Thymus (tissue), 11 donors: ENCODE data around the gene SIL1. TPM values are rescaled to one million over a fixed set of nuclear protein-coding genes. Genes with fewer than 3 reads are reported as not detected.

ENCODE experiments used
- DNase-seq, 9 donors: peaks; one replicate each; pipeline ENCODE4 v3.0.0-alpha.2; 2013; ENCODE audit warnings: low spot score in 9 of 9, low read depth in 6 of 9, missing footprints in 1 of 9
- H3K27ac ChIP-seq, 2 donors: one replicate each; pipeline ENCODE4 v1.5.1; 2013; ENCODE audit warnings: control low read depth in 1 of 2, low read depth in 1 of 2, low read length in 1 of 2, mild to moderate bottlenecking in 1 of 2, moderate library complexity in 1 of 2
- H3K27me3 ChIP-seq, 2 donors: one replicate each; pipeline ENCODE4 v1.5.1; 2013; ENCODE audit warnings: low read length in 1 of 2; ENCODE audit not compliant: control insufficient read depth in 2 of 2, insufficient read depth in 1 of 2
- H3K36me3 ChIP-seq, 2 donors: one replicate each; pipeline ENCODE4 v1.5.1; 2013; ENCODE audit warnings: low read length in 1 of 2, mild to moderate bottlenecking in 1 of 2, moderate library complexity in 1 of 2; ENCODE audit not compliant: control insufficient read depth in 2 of 2, insufficient read depth in 2 of 2
- H3K4me1 ChIP-seq, 2 donors: one replicate each; pipeline ENCODE4 v1.5.1; 2013; ENCODE audit warnings: low read length in 2 of 2; ENCODE audit not compliant: control insufficient read depth in 2 of 2, insufficient read depth in 2 of 2
- H3K4me3 ChIP-seq, 2 donors: one replicate each; pipeline ENCODE4 v1.5.1; 2013; ENCODE audit warnings: low read length in 2 of 2, control low read depth in 1 of 2, mild to moderate bottlenecking in 1 of 2
- H3K9me3 ChIP-seq, 2 donors: one replicate each; pipeline ENCODE4 v1.5.1; 2013; ENCODE audit warnings: low read length in 1 of 2, mild to moderate bottlenecking in 1 of 2; ENCODE audit not compliant: control insufficient read depth in 2 of 2, insufficient read depth in 1 of 2
- WGBS: extraction: QIAGEN DNeasy Blood & Tissue Kit; methylation state at CpG from one replicate; pipeline ENCODE4 v1.1.7; 2013; 5-methylcytosine and 5-hydroxymethylcytosine counted together
- polyA plus RNA-seq: library from polyadenylated mRNA; stranded (reverse); fragments of 200-250 nt; gene quantifications from one replicate; pipeline ENCODE4 v1.2.3, GENCODE V29; 2013
- total RNA-seq: library from RNA; stranded (reverse); fragments of 120-200 nt; gene quantifications from one replicate; pipeline ENCODE4 v1.2.4, GENCODE V29; 2013
- donor health status: healthy.

The SIL1 gene
- total and polyA plus RNA-seq, 2 donors: 17.0 to 30.2 TPM

GRCh38 chr5:138945421-138946240, 252.5 kb downstream of the SIL1 start:
- Histone ChIP-seq H3K4me1 (peaks cover 0 to 6% of the 10 kb centered on the region in 2 donors), H3K4me3 (no peak overlapping the region), H3K27me3 (no peaks in the 10 kb centered on the region), H3K27ac (no peak overlapping the region), H3K9me3 (no peaks in the 10 kb centered on the region), H3K36me3 (peaks cover 2 to 7% of the 10 kb centered on the region in 2 donors)
- DNase-seq: no peak
- WGBS: 99% methylated on average over 23 of the region's 23 CpGs

- H3K36me3 ChIP-seq: peaks cover 2 to 7% of the 10 kb centered on the region in 2 donors
Measured at GRCh38 chr5:138944527-138945322, 253.4 kb downstream of the SIL1 start.

GRCh38 chr5:138943599-138944173, 254.5 kb downstream of the SIL1 start:
- WGBS: 84% methylated on average over 6 of the region's 6 CpGs
- Histone ChIP-seq H3K4me3 (no peak overlapping the region), H3K27me3 (no peaks in the 10 kb centered on the region), H3K36me3 (peaks cover 2 to 7% of the 10 kb centered on the region in 2 donors), H3K4me1 (peaks cover 0 to 6% of the 10 kb centered on the region in 2 donors), H3K27ac (no peak overlapping the region), H3K9me3 (no peaks in the 10 kb centered on the region)
- no peak for DNase-seq

More at GRCh38 chr5:138944527-138945322, 253.4 kb downstream of the SIL1 start:
- Histone ChIP-seq H3K27ac (no peak overlapping the region), H3K4me3 (no peak overlapping the region), H3K9me3 (no peaks in the 10 kb centered on the region), H3K27me3 (no peaks in the 10 kb centered on the region), H3K4me1 (peaks cover 0 to 6% of the 10 kb centered on the region in 2 donors)
- 90% methylated on average over 23 of the region's 23 CpGs for WGBS
- DNase-seq: no peak

GRCh38 chr5:138942861-138943260, 255.3 kb downstream of the SIL1 start:
- no peak overlapping the region for H3K4me3 ChIP-seq
- no peak for DNase-seq
- H3K4me1 ChIP-seq: peaks cover 0 to 1% of the 10 kb centered on the region in 2 donors
- WGBS: 96% methylated on average over 3 of the region's 3 CpGs
- no peak overlapping the region for H3K27ac ChIP-seq
- no peaks in the 10 kb centered on the region for H3K27me3 ChIP-seq
- H3K36me3 ChIP-seq: peaks cover 2 to 7% of the 10 kb centered on the region in 2 donors
- H3K9me3 ChIP-seq: no peaks in the 10 kb centered on the region

- 96% methylated on average over 2 of the region's 2 CpGs for WGBS
- no peak for DNase-seq
- H3K27ac ChIP-seq: no peak overlapping the region
Measured at GRCh38 chr5:138942066-138942465, 256.1 kb downstream of the SIL1 start.

GRCh38 chr5:138938526-138938925, 259.6 kb downstream of the SIL1 start:
- Histone ChIP-seq H3K4me1 (no peaks in the 10 kb centered on the region), H3K4me3 (no peak overlapping the region), H3K9me3 (no peaks in the 10 kb centered on the region), H3K27ac (no peak overlapping the region), H3K36me3 (peaks cover 0 to 8% of the 10 kb centered on the region in 2 donors), H3K27me3 (no peaks in the 10 kb centered on the region)
- DNase-seq: no peak
- WGBS: 87% methylated on average over 5 of the region's 5 CpGs

More at GRCh38 chr5:138942066-138942465, 256.1 kb downstream of the SIL1 start:
- H3K36me3 ChIP-seq: peaks cover 0 to 5% of the 10 kb centered on the region in 2 donors
- H3K9me3 ChIP-seq: no peaks in the 10 kb centered on the region
- H3K4me3 ChIP-seq: no peak overlapping the region
- H3K27me3 ChIP-seq: no peaks in the 10 kb centered on the region
- H3K4me1 ChIP-seq: no peaks in the 10 kb centered on the region

- no peak overlapping the region for H3K4me3 ChIP-seq
- WGBS: 93% methylated on average over 25 of the region's 25 CpGs
- peaks cover 0 to 8% of the 10 kb centered on the region in 2 donors for H3K36me3 ChIP-seq
- H3K9me3 ChIP-seq: no peaks in the 10 kb centered on the region
- H3K27ac ChIP-seq: no peak overlapping the region
- H3K27me3 ChIP-seq: no peaks in the 10 kb centered on the region
- DNase-seq: no peak
- H3K4me1 ChIP-seq: no peaks in the 10 kb centered on the region
Measured at GRCh38 chr5:138937392-138938387, 260.5 kb downstream of the SIL1 start.

- 46% methylated on average over 2 of the region's 2 CpGs for WGBS
- no peak overlapping the region for H3K27ac ChIP-seq
Measured at GRCh38 chr5:138936968-138937345, 261.2 kb downstream of the SIL1 start.

More at GRCh38 chr5:138936968-138937345, 261.2 kb downstream of the SIL1 start:
- Histone ChIP-seq H3K27me3 (no peaks in the 10 kb centered on the region), H3K9me3 (no peaks in the 10 kb centered on the region), H3K4me1 (no peaks in the 10 kb centered on the region), H3K36me3 (peaks cover 0 to 8% of the 10 kb centered on the region in 2 donors), H3K4me3 (no peak overlapping the region)
- DNase-seq: no peak
